Mucosa of stomach (tissue), 1 donor: Measurements from ENCODE around the gene ISG20L2.
A peak's percentile ranks its signal among the peaks of the same experiment; 100 is the strongest.

ENCODE experiments used
- H3K27me3 ChIP-seq: one replicate; pipeline ENCODE4 v1.7.0; 2013; ENCODE audit warnings: mild to moderate bottlenecking, low read length; ENCODE audit not compliant: control insufficient read depth, insufficient read depth
- H3K36me3 ChIP-seq: one replicate; pipeline ENCODE4 v1.7.0; 2013; ENCODE audit warnings: low read length; ENCODE audit not compliant: control insufficient read depth, insufficient read depth
- H3K4me1 ChIP-seq: one replicate; pipeline ENCODE4 v1.7.0; 2013; ENCODE audit warnings: mild to moderate bottlenecking, low read length; ENCODE audit not compliant: control insufficient read depth, insufficient read depth
- H3K4me3 ChIP-seq: one replicate; pipeline ENCODE4 v1.7.0; 2013; ENCODE audit warnings: low read length
- H3K9ac ChIP-seq: one replicate; pipeline ENCODE4 v1.7.0; 2013; ENCODE audit warnings: mild to moderate bottlenecking, low read length, moderate library complexity
- H3K9me3 ChIP-seq: one replicate; pipeline ENCODE4 v1.7.0; 2013; ENCODE audit warnings: mild to moderate bottlenecking, low read length, moderate library complexity; ENCODE audit not compliant: control insufficient read depth
- donor health status: Pancreatic carcinoma.

ISG20L2 gene

GRCh38 chr1:156727492-156727891 is 1.1 kb downstream of the ISG20L2 start:
- Histone ChIP-seq H3K9ac (peak overlapping the region; percentile 91), H3K36me3 (peaks cover 5% of the 10 kb centered on the region), H3K4me3 (peak overlapping the region; percentile 91), H3K9me3 (no peaks in the 10 kb centered on the region), H3K27me3 (no peaks in the 10 kb centered on the region), H3K4me1 (peaks cover 29% of the 10 kb centered on the region)

DNA sequence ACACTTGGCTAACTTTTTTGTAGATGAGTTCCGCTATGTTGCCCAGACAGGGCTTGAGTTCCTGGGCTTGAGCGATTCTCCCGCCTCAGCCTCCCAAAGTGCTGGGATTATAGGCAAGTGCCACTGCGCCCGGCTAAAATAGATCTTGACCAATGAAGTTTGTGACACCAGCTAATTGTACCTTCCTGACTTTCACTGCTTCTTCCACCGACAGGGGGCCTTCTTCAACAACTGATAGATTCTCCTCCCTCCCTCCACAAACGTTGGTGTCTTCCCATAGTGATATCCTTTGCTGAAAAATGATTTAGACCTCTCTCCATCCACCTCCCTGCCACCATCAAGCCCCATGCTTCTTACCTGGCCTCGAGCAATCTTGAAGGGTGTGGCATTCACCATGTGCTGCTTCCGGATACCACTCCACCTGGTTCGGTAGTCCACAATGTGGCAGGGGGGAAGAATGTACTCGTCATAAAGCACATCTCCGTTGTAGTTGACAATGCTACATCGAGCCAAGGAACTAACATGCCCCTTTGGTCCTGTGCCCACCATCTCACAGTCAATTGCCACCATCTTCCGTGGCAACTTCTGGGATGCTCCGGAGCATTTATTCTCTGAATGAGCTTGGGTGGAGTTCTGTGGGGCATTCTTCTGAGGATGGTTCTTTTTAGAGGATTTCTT is 1.9 kb downstream of the ISG20L2 start:
- no peak overlapping the region for H3K4me3 ChIP-seq

GRCh38 chr1:156725683-156726280 is 2.8 kb downstream of the ISG20L2 start:
- H3K27me3 ChIP-seq = no peaks in the 10 kb centered on the region
- H3K4me1 ChIP-seq = peaks cover 29% of the 10 kb centered on the region
- H3K9ac ChIP-seq = peak overlapping the region; percentile 27
- no peaks in the 10 kb centered on the region for H3K9me3 ChIP-seq
- no peak overlapping the region for H3K4me3 ChIP-seq
- H3K36me3 ChIP-seq = peaks cover 5% of the 10 kb centered on the region

More for the DNA sequence above, 1.9 kb downstream of the ISG20L2 start:
- no peaks in the 10 kb centered on the region for H3K27me3 ChIP-seq
- peaks cover 5% of the 10 kb centered on the region for H3K36me3 ChIP-seq
- peaks cover 29% of the 10 kb centered on the region for H3K4me1 ChIP-seq
- peak overlapping the region; percentile 91 for H3K9ac ChIP-seq
- H3K9me3 ChIP-seq = no peaks in the 10 kb centered on the region

DNA sequence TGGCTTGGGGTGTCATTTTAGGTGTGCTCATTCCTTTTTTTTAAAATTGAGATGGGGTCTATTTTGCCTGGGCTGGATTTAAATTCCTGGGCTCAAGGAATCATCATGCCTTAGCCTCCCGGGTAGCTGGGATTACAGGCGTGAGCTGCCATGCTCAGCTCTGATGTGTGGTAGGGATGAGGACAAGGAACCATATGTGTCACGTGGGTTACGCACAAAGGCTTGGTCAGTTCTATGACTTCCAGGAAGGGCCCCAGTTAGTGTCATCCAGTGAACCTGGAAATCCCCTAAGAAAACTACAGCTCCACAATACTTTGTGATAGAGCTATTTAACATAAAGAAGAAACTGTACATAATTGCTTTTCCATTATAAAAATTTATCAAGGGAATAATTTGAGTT is 7.0 kb downstream of the ISG20L2 start:
- peaks cover 5% of the 10 kb centered on the region for H3K36me3 ChIP-seq
- H3K27me3 ChIP-seq = no peaks in the 10 kb centered on the region
- no peaks in the 10 kb centered on the region for H3K9me3 ChIP-seq
- H3K9ac ChIP-seq = no peak overlapping the region
- no peak overlapping the region for H3K4me3 ChIP-seq
- H3K4me1 ChIP-seq = peaks cover 17% of the 10 kb centered on the region

DNA sequence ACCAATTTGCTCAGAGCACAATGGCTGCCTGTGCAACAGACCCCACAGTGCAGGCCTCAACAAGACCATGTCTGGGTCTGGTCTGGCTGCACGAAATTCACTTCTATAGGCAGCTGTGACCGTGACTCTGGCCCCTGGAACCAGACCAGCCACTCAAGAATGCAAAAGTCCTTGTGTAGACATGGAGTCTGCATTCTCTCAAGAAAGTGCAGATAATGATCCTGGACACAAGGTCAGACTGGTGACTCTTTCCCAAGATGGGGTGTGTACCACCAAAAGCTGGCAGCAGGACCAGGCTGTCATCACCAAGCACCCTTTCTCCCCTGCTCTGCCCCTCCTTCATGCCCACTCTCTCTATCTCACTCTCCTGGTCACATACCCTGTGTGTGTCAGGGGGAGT is 7.4 kb downstream of the ISG20L2 start:
- Histone ChIP-seq H3K27me3 (no peaks in the 10 kb centered on the region), H3K9me3 (no peaks in the 10 kb centered on the region), H3K9ac (no peak overlapping the region), H3K4me1 (peaks cover 13% of the 10 kb centered on the region), H3K4me3 (no peak overlapping the region), H3K36me3 (peaks cover 5% of the 10 kb centered on the region)

DNA sequence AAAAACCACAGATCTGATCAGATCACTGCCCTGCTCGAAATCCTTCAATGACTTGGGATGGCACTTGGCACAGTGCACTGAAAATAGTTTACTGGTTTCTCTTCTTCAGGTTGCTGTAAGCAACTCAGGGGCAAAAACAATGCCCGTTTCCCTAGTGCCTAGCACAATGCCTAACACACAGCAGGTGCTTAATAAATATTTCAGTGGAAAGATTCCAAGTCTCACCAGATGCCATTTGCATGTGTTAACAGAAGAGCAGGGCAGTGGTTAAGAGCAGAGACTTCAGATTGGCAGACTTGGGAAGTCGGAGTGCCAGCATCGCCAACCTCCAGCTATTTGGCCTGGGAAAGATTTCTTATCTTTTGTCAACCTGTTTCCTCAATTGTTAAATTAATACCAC is 11.2 kb downstream of the ISG20L2 start:
- no peak overlapping the region for H3K9ac ChIP-seq
- H3K27me3 ChIP-seq = no peaks in the 10 kb centered on the region
- H3K4me1 ChIP-seq = no peaks in the 10 kb centered on the region
- no peaks in the 10 kb centered on the region for H3K9me3 ChIP-seq
- no peak overlapping the region for H3K4me3 ChIP-seq
- no peaks in the 10 kb centered on the region for H3K36me3 ChIP-seq

- no peak overlapping the region for H3K4me3 ChIP-seq
- no peaks in the 10 kb centered on the region for H3K36me3 ChIP-seq
- H3K27me3 ChIP-seq = no peaks in the 10 kb centered on the region
- H3K9me3 ChIP-seq = no peaks in the 10 kb centered on the region
- no peak overlapping the region for H3K9ac ChIP-seq
- H3K4me1 ChIP-seq = peaks cover 9% of the 10 kb centered on the region
Measured at GRCh38 chr1:156714830-156715229, 13.7 kb downstream of the ISG20L2 start.

GRCh38 chr1:156712626-156713025 is 15.9 kb downstream of the ISG20L2 start:
- Histone ChIP-seq H3K4me1 (peaks cover 28% of the 10 kb centered on the region), H3K36me3 (no peaks in the 10 kb centered on the region), H3K4me3 (no peak overlapping the region), H3K9me3 (no peaks in the 10 kb centered on the region), H3K9ac (no peak overlapping the region), H3K27me3 (no peaks in the 10 kb centered on the region)

- no peak overlapping the region for H3K9ac ChIP-seq
- peaks cover 3% of the 10 kb centered on the region for H3K27me3 ChIP-seq
- no peak overlapping the region for H3K4me3 ChIP-seq
- no peaks in the 10 kb centered on the region for H3K36me3 ChIP-seq
- peaks cover 39% of the 10 kb centered on the region for H3K4me1 ChIP-seq
- no peaks in the 10 kb centered on the region for H3K9me3 ChIP-seq
Measured at GRCh38 chr1:156711011-156711817, 17.4 kb downstream of the ISG20L2 start.

- Histone ChIP-seq H3K4me1 (peaks cover 52% of the 10 kb centered on the region), H3K9me3 (no peaks in the 10 kb centered on the region), H3K36me3 (no peaks in the 10 kb centered on the region), H3K4me3 (no peak overlapping the region), H3K9ac (no peak overlapping the region), H3K27me3 (peaks cover 16% of the 10 kb centered on the region)
Measured at GRCh38 chr1:156709757-156710489, 18.6 kb downstream of the ISG20L2 start.

DNA sequence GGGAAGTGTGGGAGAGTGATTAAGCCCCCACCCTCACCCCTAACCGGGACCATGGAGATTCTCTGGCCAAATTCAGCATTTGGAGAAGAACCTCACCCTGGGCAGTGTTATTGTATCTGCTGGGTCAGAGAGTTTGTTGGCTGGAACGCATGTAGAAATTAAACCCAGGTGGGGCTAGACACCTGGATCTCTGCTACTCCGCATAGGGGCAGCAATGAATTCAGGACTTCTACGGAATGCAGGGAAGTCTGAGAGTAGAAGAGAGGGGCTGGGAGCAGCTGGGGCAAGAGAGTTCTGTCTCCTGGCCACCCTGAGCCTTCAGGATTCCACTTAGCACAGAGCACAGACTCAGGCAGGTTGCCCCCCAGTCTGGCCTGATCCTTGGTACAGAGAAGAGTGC is 19.5 kb downstream of the ISG20L2 start:
- no peak overlapping the region for H3K9ac ChIP-seq
- peaks cover 59% of the 10 kb centered on the region for H3K4me1 ChIP-seq
- no peaks in the 10 kb centered on the region for H3K36me3 ChIP-seq
- H3K27me3 ChIP-seq = peaks cover 25% of the 10 kb centered on the region
- H3K4me3 ChIP-seq = no peak overlapping the region
- no peaks in the 10 kb centered on the region for H3K9me3 ChIP-seq
